Stimulated activated CD8-positive, alpha-beta memory T cell treated with anti-CD3 and anti-CD28 coated beads, Interleukin-12 subunit alpha, Interleukin-12 subunit beta, amount 100 ng/mL, for 24 hours (primary cell): ENCODE results near the gene MYADML2.
"Not testable (repeated sequence)": the region's sequence is repeated elsewhere in the genome, so short reads cannot be mapped to it uniquely, and the experiment has no call there.

Source experiments
- DNase-seq: peaks from one replicate; pipeline ENCODE4 v3.0.0-alpha.2; 2020; ENCODE audit errors: extremely low read depth

Gene MYADML2, protein sequence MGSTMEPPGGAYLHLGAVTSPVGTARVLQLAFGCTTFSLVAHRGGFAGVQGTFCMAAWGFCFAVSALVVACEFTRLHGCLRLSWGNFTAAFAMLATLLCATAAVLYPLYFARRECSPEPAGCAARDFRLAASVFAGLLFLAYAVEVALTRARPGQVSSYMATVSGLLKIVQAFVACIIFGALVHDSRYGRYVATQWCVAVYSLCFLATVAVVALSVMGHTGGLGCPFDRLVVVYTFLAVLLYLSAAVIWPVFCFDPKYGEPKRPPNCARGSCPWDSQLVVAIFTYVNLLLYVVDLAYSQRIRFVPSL

DNA sequence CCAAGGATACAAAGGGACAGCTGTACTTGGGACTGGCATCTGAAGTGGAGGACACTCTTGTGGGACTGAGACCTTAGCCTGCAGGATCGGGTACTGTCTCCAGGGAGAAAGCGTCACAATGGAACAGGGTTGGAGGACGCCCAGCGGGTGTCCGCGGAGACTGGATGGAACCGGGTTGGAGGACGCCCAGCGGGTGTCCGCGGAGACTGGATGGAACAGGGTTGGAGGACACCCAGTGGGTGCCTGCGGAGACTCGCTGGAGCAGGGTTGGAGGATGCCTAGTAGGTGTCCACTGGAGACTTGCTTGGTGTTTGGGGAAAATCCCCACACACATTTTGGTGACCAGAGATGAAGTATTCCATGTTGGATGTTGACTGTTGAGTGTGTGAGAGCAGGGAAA, at the start of gene MYADML2:
Gene MYADML2, minus strand, starts transcription at position 45 of the 400 bp plus-strand sequence. CDS start 5,492 bp downstream, outside the sequence.
- no peak for DNase-seq

DNA sequence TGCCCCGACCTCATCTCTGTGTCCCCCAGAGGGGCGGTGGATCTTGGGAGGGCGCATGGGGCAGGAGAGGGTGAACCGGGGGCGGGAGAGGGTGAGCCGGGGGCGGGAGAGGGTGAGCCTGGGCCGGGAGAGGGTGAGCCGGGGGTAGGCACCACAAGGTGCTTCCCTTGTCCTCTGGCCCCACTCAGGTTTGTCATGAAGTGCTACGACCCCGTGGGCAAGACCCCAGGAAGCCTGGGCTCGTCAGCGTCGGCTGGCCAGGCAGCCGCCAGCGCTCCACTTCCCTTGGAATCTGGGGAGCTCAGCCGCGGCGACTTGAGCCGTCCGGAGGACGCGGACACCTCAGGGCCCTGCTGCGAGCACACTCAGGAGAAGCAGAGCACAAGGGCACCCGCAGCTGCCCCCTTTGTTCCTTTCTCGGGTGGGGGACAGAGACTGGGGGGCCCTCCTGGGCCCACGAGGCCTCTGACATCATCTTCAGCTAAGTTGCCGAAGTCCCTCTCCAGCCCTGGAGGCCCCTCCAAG, 49.3 kb upstream of the MYADML2 start:
- DNase-seq = no peak

DNA sequence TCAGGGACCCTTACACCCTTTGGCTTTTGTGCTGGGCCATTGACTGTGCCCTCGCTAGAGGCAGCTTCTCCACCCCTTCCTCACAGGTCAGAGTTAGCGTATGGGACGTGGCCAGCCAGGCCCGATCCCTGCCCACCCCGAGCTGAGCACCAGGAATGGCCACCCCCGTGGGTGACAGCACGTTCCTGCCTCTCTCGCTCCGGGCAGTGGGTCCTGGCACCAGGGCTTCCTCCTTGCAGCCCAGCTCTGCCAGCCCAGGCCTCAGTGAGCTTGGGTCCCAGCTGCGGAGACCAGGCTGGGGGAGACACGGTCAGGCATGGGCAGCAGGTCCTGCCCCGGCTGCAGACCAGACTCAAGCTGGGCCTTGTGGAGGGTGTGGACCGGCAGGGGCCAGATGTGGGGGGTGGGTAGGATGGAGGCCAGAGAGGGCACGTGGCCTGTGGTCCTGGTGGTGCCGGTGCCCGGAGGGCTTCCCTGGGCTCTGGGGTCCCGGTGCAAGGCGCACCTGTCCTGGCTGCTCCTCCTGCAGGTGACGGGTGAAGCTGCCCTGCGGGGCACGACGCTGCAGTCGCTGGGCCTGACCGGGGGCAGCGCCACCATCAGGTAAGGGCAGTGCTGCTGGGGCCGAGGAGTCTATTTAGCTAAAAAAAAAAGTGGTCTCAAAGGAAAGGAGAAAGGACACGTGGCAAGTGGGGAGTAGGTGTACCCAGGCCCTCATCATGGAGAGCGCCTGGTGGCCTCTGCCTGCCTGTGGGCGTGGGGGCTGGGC, 48.6 kb upstream of the MYADML2 start:
- DNase-seq = no peak

DNA sequence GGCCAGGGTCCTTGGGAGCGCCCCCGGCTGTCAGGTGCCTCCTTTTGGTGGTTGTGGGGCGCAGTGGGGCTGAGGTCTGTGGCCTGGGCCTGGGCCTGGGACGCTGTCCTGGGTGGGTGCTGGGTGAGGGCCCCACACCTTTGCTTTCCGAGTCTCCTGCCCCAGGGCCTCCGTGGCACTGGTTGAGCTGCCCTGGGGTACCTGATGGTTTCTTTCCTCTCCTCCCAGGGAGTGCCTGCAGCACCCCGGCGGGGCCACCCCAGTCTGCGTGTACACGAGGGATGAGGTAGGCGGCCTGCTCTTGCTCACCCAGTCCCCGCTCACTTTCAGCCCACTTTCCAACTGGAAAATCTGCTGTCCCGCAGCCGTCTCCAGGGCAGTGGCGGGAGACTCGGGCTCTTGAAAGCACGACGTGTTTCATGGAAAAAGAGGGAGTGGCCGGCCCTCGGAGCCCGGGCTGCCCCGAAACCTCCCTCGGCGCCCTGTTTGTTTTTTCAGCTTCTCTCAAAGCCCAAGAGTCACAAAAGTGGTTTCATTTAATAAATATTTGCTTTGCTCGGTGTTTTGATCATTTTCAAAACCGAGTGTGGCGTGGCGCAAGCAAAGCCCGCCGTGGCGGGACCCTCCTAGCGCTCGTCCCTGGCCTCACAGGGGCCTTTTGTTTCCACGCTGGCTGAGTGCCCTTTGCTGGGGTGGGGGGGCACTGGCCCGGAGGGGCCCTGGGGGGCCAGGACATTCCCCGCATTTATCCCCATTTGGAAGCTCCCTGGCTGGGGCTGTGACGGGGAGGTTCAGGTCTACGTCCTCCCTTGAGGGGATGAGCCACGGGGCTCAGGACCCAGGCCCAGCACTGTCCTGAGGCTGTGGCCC, 47.8 kb upstream of the MYADML2 start:
- no peak for DNase-seq

DNA sequence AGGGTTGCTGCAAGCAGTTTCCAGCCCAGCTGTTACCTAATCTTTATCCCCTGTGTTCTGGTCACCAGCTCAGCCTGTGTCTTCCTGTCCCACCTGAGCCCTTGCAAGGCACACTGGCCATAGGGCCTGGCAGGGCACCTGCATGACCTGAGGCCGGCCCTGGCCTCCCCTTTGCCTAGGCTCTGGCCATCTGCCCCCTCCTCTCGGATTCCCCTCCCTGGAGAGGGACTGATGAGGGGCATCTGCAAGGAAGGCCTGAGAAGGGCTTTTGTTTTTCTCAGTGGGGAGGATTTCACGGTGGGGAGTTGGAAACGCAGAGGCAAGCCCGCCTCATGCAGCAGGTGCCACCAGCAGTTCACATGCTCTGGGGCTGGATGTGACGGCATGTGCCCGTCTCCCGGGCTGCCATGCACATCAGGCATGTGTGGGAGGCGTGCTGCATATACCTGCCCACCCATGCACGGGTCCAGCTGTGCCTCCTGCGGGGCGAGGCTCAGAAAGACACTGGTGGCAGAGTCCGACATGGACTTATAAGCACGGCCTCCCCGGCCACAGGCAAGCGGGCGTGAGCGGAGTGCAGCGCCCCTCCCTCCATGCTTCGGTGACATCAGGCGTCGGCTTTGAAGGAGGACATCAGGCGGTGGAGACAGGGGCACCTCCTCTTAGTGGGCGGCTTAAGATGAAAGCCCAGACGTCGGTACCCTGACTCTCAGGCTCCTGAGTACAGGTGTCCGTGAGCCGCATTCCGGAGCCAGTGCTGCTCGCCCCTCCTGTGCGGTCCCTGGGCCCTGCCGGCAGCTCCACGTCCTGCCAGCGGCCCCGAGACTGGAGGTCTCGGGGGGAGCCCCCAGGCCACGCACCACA, 46.9 kb upstream of the MYADML2 start:
- DNase-seq = no peak

DNA sequence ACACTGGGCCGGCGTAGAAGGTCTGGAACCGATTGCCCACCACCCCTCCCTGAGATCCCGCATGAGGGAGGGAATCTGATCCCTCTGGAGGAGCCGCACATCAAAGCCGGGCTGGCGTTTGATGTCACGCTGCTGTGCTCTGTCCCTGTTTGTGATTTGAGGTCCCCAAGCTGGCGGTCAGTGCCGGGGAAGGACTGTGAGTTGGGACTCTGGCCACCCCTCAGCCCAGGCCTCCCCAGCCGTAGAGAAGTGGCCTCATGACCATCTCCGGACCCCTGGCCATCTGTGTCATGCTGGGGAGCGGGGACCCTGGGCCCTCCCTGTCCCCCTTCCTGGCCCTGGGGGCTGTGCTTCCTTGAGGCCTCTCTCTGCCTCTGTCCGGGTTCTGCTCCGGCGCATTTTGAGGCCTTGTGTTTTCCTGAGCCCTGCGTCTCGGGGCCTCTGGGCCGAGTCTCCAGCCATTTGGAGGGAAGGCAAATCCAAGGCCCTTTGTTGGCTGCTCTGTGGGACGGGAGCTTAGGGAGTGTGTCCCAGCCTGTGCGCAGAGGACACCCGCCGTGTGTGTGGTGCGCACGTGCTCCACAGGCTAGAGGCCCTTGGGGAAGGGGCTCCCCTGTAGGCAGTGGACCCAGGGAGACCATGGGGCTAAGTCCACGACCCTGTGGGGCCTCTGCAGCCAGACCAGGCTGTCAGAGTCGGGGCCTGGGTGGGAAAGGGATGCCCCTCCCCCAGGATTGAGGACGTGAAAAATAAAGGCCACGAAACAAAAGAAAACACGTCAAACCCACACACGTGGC, 45.5 kb upstream of the MYADML2 start:
- no peak for DNase-seq

DNA sequence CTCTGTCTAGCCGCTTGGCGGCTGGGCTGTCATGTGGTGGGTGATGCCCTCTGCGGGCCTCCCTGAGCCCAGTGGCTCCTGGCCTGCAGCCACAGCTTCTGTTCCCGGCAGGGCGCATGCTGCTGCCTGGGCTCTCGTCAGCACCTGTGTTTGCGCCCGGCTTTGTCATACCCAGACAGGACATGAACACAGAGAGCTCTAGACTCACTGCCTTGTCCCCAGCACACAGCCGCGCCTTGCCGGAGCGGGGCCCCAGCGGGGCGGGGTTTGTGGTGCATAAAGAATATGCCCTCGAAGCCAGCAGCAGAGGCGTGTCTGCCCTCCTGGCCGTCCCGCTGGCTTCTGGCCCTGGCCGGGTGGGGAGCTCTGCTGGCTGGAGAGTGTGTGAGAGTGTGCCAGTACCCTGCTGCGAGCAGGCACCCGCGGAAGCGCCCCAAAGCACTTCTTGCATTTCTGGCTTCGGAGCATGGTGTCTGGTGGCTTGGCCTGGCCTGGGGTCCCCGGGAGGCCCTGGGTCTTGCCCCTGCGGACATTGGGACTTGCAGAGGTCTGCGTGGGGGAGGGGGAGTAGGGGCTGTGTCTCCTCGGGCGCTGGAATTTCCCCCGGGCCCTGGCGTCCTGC, 44.8 kb upstream of the MYADML2 start:
- DNase-seq = no peak

DNA sequence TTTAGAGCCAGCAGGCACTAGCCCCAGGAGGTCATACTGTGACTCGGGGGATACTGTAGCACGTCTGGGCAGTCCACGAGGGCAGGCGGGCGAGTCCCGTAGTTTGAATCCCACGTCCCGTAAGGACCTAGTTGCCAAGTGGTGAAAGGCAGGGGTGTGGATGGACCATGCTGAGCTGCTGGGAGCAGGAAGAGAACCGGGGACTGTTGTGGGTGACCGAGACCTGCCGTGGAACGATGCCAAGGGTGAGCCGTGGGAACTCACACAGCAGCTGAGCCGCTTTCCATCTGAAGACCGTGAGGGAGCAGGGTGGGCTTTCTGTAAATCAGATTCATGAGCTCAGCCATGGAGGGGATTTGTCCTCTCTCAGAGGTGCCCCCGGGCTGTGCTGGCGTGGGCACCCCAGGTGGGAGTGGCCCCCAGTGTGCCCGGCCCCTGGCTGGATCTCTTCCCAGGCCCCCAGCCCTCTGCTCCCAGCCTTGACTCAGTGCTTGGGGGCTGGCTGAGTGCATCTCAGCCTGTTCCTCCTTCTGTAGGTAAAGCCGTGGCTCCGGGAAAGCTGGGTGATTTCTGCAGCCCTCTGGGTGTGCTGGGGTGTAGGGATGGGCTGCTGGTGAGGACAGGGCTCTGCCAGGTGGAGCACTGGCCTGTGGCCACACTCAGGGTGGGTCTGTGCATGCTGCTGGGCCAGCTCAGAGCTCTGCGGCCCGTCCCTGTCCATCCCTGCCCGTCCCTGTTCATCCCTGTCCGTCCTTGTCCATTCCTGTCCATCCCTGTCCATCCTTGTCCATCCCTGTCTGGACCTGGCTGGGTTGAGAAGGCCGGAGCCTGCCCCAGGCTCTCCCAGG, 44.0 kb upstream of the MYADML2 start:
- DNase-seq = no peak

DNA sequence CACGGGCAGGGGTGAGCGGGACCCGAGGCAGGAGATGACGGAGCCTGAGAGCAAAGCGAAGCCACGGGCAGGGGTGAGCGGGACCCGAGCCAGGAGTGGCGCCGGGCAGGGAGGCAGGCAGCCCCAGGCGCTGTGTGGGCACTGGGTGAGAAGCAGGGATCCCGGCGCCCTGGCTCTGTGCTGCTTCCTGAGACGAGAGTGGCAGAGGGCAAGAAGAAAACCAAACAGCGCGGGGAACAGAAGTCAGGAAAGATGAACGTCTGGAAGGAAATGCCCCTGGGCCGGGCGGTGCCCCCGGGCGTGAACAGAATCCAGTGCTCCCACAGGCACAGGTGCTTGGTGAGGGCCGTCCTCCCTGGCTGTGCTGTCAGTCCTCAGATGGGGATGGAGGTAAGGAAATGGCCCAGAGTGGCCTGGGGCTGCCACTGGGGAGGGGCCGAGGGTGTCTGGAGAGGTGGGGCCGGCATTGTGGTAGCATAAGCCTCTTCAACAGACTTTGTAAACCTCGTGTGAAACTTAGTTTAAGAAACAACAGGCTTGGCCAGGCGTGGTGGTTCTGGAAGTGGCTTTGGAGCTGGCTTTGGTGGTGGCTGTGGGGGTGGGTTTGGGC, 40.2 kb upstream of the MYADML2 start:
- no peak for DNase-seq

DNA sequence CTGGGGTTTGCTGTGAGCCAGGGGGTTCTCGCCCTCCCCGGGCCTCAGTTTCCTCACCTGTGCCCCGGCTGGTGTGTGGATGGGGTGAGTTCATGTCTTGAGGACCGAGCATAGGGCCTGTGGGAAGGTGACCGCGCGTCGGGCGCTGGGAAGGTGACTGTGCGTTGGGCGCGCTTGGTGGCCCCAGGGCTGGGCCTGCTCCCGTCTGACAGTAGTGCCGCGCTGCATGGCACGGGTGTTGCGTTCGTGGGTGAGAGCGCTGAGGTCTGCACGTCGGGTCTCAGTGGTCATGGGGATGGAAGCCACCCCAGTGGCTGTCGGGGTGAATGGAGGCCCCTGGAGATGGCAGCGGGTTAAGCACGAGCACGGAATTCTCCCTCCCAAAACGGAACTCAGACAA, 39.6 kb upstream of the MYADML2 start:
- DNase-seq = no peak

DNA sequence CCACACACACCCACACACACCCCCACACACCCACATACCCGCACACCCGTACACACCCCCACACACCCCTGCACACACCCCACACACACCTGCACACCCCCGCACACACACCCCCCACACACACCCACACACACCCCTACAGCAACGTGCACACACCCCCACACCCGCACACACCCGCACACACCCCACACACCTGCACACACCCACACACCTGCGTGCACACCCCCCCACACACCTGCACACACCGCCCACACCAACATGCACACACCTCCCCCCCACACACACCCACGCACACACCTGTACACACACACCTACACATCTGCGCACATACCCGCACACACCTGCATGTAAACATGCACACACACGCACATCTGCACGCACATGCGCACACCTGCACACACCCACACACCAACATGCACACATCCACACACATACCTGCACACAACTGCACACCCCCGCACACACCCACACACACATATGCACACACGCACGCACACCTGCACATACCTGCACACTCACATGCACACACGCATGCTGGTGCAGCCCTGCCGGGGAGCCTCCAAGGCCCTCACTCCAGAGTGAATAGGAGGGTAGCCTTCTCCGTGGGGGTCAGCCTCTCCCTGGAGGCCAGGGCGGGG, 37.9 kb upstream of the MYADML2 start:
- no peak for DNase-seq

DNA sequence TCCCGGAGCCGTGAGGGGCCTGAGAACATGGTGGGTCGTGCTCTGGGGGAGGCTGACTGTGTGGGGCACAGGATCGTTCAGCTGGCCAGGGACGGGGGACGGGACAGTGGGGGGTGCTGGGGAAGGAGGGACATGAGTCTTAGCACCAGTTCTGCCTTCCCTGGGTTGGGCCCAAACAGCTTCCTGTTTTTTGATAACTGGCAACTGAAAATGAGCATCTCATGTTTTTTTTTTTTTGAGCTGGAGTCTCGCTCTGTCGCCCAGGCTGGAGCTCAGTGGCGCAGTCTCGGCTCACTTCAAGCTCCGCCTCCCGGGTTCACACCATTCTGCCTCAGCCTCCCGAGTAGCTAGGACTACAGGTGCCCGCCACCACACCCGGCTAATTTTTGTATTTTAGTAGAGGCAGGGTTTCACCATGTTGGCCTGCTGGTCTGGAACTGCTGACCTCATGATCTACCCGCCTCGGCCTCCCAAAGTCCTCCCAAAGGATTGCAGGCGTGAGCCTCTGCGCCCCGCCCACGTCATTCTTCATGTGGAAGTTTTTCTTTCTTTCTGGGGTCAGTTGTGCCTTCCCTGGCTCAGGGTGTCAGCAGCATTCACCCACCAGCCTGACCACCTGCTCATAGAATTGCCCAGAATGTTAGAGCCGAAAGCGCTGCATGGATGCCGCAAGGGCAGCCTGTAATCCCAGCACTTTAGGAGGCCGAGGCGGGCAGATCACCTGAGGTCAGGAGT, 36.8 kb upstream of the MYADML2 start:
- no peak for DNase-seq

DNA sequence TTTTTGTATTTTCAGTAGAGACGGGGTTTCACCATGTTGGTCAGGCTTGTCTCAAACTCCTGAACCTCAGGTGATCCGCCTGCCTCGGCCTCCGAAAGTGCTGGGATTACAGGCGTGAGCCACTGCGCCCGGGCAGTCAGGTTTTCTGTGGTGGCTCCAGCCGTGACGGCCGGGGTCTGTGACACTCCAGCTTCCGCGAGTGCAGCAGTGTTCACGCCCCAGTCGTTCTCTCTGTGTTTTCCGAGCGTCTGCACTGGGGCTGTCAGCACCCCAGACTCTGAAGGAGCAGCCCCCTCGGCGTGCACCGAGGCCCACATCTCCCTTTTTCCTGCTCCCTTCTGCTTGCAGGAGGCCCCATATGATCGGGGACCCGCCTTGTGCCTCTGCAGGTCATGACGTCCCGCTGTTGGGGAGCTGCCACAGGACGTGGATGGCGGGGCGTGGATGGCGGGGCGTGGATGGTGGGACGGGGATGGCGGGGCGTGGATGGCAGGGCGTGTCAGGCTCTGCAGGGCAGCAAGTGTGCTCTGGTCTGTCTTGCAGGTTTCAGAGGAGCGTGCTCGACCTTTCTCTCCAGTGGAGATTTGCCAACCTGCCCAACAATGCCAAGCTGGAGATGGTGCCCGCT, 36.1 kb upstream of the MYADML2 start:
- DNase-seq = no peak

DNA sequence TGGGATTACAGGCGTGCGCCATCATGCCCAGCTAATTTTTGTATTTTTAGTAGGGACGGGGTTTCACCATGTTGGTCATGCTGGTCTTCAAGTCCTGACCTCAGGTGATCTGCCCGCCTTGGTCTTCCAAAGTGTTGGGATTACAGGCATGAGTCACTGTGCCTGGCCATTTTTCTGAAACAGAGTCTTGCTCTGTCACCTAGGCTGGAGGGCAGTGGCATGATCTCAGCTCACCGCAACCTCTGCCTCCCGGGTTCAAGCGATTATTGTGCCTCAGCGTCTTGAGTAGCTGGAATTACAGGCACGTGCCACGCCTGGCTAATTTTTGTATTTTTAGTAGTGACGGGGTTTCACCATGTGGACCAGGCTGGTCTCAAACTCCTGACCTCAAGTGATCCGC, 34.5 kb upstream of the MYADML2 start:
- DNase-seq = not testable (repeated sequence)

DNA sequence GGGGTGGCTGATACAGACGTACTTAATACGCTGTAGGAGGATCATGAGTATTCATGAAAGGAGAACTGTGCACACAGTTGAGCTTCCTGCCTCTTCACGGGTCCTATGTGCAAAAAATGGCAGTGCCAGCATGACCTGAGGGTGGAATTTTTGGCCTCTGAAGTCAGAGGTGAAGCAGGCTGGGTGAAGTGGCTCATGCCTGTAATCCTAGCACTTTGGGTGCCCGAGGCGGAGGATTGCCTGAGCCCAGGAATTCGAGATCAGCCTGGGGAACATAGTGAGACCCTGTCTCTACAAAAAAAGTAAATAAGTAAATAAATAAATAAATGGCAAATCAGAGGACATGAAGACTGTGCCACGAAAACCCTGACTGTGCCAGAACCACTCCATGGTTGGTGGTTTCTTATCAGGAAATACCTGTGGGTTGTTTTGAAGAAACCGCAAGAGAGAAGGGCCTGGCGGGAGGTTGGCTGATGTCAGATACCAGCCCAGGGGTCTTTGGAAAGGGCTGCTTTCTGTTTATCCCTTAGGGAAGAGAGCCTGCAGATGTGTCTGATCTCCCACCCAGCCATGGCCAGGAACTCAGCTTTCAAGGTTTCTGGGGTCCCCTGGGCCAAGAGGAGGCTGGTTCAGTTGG, 33.8 kb upstream of the MYADML2 start:
- DNase-seq = no peak

DNA sequence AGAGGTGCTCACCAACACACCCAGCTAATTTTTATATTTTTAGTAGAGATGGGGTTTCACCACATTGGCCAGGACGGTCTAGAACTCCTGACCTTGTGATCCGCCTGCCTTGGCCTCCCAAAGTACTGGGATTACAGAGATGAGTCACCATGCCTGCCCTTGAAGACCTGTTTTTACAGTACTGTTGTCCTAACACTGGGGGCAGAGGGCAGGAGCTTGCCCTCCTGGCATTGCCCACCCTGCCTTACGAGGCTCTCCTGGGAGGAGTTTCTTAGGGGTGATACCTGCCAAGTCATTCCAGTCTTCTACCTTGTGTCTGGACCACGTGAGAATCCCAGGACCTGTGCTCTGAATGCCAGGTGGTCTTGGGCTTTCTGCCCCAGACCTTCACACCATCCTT, 33.1 kb upstream of the MYADML2 start:
- no peak for DNase-seq
